GM19099 (cell line): ENCODE data around the gene ACE.

ENCODE experiments used
- POLR2A ChIP-seq: IDR thresholded peaks from 3 replicates; pipeline ENCODE4 v1.6.1; 2011; ENCODE audit warnings: low read depth; ENCODE audit not compliant: insufficient read length; ENCODE audit errors: extremely low read depth

Gene ACE

GRCh38 chr17:63479495-63480184, 2.8 kb downstream of the ACE start:
- TF ChIP-seq POLR2A, result no peak

- no peak for TF ChIP-seq POLR2A
Measured at GRCh38 chr17:63480192-63480784, 3.4 kb downstream of the ACE start.

- no peak for TF ChIP-seq POLR2A
Measured at GRCh38 chr17:63480826-63481487, 4.1 kb downstream of the ACE start.

- TF ChIP-seq POLR2A, result no peak
Measured at GRCh38 chr17:63481488-63481870, 4.6 kb downstream of the ACE start.

GRCh38 chr17:63482509-63482908, 5.6 kb downstream of the ACE start:
- TF ChIP-seq POLR2A, result no peak

- TF ChIP-seq POLR2A, result no peak
Measured at GRCh38 chr17:63483038-63483437, 6.2 kb downstream of the ACE start.

- no peak for TF ChIP-seq POLR2A
Measured at GRCh38 chr17:63483655-63484575, 7.1 kb downstream of the ACE start.

GRCh38 chr17:63486317-63487013, 9.6 kb downstream of the ACE start:
- no peak for TF ChIP-seq POLR2A

GRCh38 chr17:63487014-63487339, 10.1 kb downstream of the ACE start:
- no peak for TF ChIP-seq POLR2A

- no peak for TF ChIP-seq POLR2A
Measured at GRCh38 chr17:63488851-63489250, 12.0 kb downstream of the ACE start.

GRCh38 chr17:63489291-63489690, 12.4 kb downstream of the ACE start:
- TF ChIP-seq POLR2A, result no peak

GRCh38 chr17:63490329-63490728, 13.5 kb downstream of the ACE start:
- no peak for TF ChIP-seq POLR2A

- no peak for TF ChIP-seq POLR2A
Measured at GRCh38 chr17:63490858-63491400, 14.1 kb downstream of the ACE start.

GRCh38 chr17:63491413-63491812, 14.6 kb downstream of the ACE start:
- no peak for TF ChIP-seq POLR2A

- TF ChIP-seq POLR2A, result no peak
Measured at GRCh38 chr17:63491977-63492618, 15.2 kb downstream of the ACE start.

- TF ChIP-seq POLR2A, result no peak
Measured at GRCh38 chr17:63492940-63493339, 16.1 kb downstream of the ACE start.
